Measurements from ENCODE around the gene DGKI. TPM values are rescaled to one million over a fixed set of nuclear protein-coding genes. Genes with fewer than 3 reads are reported as not detected.

DGKI gene
- total and polyA plus RNA-seq, 8 donors = under 0.01 to 5.1 (median 0.20) TPM; not detected in 3

DNA sequence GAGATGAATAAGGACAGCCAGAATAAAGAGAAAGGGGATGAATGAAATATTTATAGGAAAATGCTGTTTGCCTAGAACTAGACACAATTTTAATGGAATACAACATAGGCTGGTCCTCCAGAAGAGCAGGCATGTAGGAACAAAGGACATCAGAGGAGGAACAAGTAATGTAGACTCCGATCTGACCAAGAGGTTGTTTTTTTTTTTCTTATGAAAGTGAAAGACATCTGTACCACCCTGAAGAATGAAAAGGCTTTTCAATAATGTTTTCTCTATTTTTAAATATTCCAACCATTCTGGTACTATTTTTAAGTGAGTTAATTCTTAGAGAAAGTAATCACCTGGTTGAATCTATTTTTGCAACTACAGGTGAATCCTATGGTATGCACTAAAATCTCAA, 366.4 kb downstream of the DGKI start:
- Histone ChIP-seq H3K4me1 (no peaks in the 10 kb centered on the region), H3K27ac (no peak overlapping the region), H3K9me3 (no peaks in the 10 kb centered on the region), H3K36me3 (no peaks in the 10 kb centered on the region), H3K4me3 (no peak overlapping the region), H3K27me3 (no peaks in the 10 kb centered on the region)
- WGBS, 5 donors = 85 to 98% (median 89%) methylated on average over 1 of the region's 1 CpG
- intact Hi-C loops (cut with DNase I; ENCODE audit: low total_unique reads) = no loop called here
- no peak for DNase-seq
- TF ChIP-seq POLR2AphosphoS5 (IDR thresholded peaks at IDR 0.05) (no peak), POLR2A (IDR thresholded peaks at IDR 0.05) (no peak), EP300 (IDR thresholded peaks at IDR 0.05) (no peak)
- TF ChIP-seq, protein P1, sequence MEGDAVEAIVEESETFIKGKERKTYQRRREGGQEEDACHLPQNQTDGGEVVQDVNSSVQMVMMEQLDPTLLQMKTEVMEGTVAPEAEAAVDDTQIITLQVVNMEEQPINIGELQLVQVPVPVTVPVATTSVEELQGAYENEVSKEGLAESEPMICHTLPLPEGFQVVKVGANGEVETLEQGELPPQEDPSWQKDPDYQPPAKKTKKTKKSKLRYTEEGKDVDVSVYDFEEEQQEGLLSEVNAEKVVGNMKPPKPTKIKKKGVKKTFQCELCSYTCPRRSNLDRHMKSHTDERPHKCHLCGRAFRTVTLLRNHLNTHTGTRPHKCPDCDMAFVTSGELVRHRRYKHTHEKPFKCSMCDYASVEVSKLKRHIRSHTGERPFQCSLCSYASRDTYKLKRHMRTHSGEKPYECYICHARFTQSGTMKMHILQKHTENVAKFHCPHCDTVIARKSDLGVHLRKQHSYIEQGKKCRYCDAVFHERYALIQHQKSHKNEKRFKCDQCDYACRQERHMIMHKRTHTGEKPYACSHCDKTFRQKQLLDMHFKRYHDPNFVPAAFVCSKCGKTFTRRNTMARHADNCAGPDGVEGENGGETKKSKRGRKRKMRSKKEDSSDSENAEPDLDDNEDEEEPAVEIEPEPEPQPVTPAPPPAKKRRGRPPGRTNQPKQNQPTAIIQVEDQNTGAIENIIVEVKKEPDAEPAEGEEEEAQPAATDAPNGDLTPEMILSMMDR (IDR thresholded peaks at IDR 0.05) = no peak

DNA sequence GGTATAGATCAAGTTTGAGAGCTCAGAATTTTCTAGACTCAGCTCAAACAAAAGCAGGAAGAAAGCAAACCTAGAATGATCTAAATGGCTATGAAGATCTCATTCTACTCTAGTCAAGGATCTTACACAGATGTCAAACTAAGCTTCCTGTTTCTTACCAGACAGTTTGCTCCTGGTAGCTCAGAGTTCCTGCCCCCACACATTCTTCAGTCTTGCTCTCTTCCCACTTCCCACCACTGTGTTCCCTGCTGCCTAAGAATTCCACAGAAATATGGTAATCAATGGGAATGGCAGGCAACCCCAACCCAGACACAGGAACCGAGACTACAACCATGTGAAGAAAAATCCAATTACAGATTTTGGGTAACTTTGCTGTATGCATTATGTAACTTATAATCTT, 369.8 kb downstream of the DGKI start:
- Histone ChIP-seq H3K4me1 (no peaks in the 10 kb centered on the region), H3K36me3 (no peaks in the 10 kb centered on the region)
- intact Hi-C loops (cut with DNase I; ENCODE audit: low total_unique reads) = no loop called here

DNA sequence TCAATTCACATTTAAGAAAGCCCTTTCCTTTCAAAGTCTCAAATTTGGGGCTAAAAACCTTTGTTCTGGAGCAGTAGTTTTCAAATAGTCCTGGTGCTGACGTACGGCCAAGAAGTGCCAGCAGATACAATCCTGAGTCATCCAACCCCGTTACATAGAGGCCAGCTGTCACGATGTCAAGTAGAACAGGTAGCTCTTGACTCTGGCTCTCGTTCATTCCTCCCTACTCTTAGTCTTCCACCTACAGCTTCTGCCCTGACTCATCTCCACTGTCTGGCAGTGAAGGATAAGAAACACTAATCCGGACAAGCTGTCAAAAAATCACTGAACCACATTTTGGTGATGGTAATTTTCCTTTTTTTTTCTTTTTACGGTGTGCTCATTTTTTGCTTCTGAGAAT, 370.8 kb downstream of the DGKI start:
- intact Hi-C loops (cut with DNase I; ENCODE audit: low total_unique reads) = no loop called here
- TF ChIP-seq, protein P1 (IDR thresholded peaks at IDR 0.05) = no peak
- TF ChIP-seq POLR2AphosphoS5 (IDR thresholded peaks at IDR 0.05) (no peak), POLR2A (IDR thresholded peaks at IDR 0.05) (no peak), EP300 (IDR thresholded peaks at IDR 0.05) (no peak)
- WGBS, 5 donors = 85 to 88% (median 86%) methylated on average over 7 of the region's 7 CpGs
- Histone ChIP-seq H3K4me1 (no peaks in the 10 kb centered on the region), H3K27me3 (no peaks in the 10 kb centered on the region), H3K27ac (no peak overlapping the region), H3K4me3 (no peak overlapping the region), H3K9me3 (no peaks in the 10 kb centered on the region), H3K36me3 (no peaks in the 10 kb centered on the region)
- no peak for DNase-seq

More for the DNA sequence above, 369.8 kb downstream of the DGKI start:
- DNase-seq = no peak
- H3K4me3 ChIP-seq = no peak overlapping the region
- 46 to 79% (median 69%) methylated on average over 1 of the region's 1 CpG for WGBS, 5 donors
- no peaks in the 10 kb centered on the region for H3K9me3 ChIP-seq
- no peak for TF ChIP-seq EP300 (IDR thresholded peaks at IDR 0.05)
- TF ChIP-seq, protein P1 (IDR thresholded peaks at IDR 0.05) = no peak
- TF ChIP-seq POLR2AphosphoS5 (IDR thresholded peaks at IDR 0.05) = no peak
- TF ChIP-seq POLR2A (IDR thresholded peaks at IDR 0.05) = no peak
- no peaks in the 10 kb centered on the region for H3K27me3 ChIP-seq
- no peak overlapping the region for H3K27ac ChIP-seq

DNA sequence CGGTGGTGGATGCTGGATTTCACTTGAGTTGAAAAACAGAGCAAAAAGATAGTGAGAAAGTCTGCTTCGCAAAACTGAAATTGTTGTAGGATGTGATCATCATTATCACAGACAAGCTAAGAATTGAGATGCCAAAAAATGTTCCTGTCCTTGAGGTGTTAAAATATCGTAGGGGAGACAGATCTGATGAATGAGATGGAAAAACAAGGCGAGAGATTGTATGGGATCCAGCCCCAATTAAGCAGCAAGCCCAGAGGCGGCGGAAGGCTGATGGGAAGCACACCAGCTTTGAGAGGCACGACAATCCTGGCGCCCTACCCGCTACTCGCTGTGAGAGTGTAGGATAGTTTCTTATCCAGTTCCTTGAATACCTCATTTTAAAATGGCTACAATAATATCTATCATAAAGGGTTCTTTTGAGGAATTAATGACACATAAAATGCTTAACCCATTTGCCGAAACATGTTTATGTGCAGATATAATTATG, 372.2 kb downstream of the DGKI start:
- Histone ChIP-seq H3K27me3 (no peaks in the 10 kb centered on the region), H3K36me3 (no peaks in the 10 kb centered on the region), H3K27ac (no peak overlapping the region), H3K4me1 (no peaks in the 10 kb centered on the region), H3K4me3 (no peak overlapping the region), H3K9me3 (no peaks in the 10 kb centered on the region)
- no peak for DNase-seq
- 86 to 91% (median 89%) methylated on average over 11 of the region's 11 CpGs for WGBS, 5 donors
- TF ChIP-seq POLR2AphosphoS5 (IDR thresholded peaks at IDR 0.05) (no peak), EP300 (IDR thresholded peaks at IDR 0.05) (no peak), POLR2A (IDR thresholded peaks at IDR 0.05) (no peak)
- TF ChIP-seq, protein P1 (IDR thresholded peaks at IDR 0.05) = no peak
- intact Hi-C loops (cut with DNase I; ENCODE audit: low total_unique reads) = no loop called here

All from stomach (tissue), 9 donors.